Mesenteric fat pad (tissue), 1 donor: ENCODE measurements around the gene AFMID. TPM values are rescaled to one million over a fixed set of nuclear protein-coding genes. Genes with fewer than 3 reads are reported as not detected.
"Not testable (repeated sequence)": the region's sequence is repeated elsewhere in the genome, so short reads cannot be mapped to it uniquely, and the experiment has no call there.

ENCODE experiments used
- DNase-seq: peaks from one replicate; pipeline ENCODE4 v3.0.0-alpha.2; 2020; ENCODE audit warnings: low spot score
- long read RNA-seq: library from polyadenylated mRNA; unstranded; transcript quantifications from one replicate; pipeline ENCODE4 v2.0.0, GENCODE V29; 2020
- total RNA-seq: library from RNA; stranded (reverse); fragmentation: NEBNext Ultra II Directional; extraction: Animal tissue kit (Norgen Biotek cat#: 25700); gene quantifications from one replicate; pipeline ENCODE4 v1.2.1, GENCODE V29; 2021
- donor health status: DM: yes; HTN: yes; CAD: no.

AFMID gene
- 19.7 TPM for total RNA-seq
- long read RNA-seq, partial matches to known transcripts: 0 of 9 reads
- long read RNA-seq, other reads (novel, unspliced or antisense): 8 of 9 reads

GRCh38 chr17:78186692-78187595 lies at the start of gene AFMID, which contains the start of gene TK1:
Gene AFMID, plus strand, starts transcription at chr17:78187362. Its CDS starts 9 bp downstream, at chr17:78187371.
Gene TK1, minus strand, starts transcription at chr17:78187052. Its CDS starts 58 bp downstream, at chr17:78186994.
- peak; percentile 99 for DNase-seq

GRCh38 chr17:78137392-78138203 lies 49.6 kb upstream of the AFMID start:
- no peak for DNase-seq

- DNase-seq: no peak
Observed at GRCh38 chr17:78138204-78139060, 48.7 kb upstream of the AFMID start.

GRCh38 chr17:78139861-78140168 lies 47.3 kb upstream of the AFMID start:
- DNase-seq: not testable (repeated sequence)

GRCh38 chr17:78140169-78141051 lies 46.8 kb upstream of the AFMID start:
- peak; percentile 98 for DNase-seq

- no peak for DNase-seq
Observed at GRCh38 chr17:78141437-78142118, 45.6 kb upstream of the AFMID start.

- no peak for DNase-seq
Observed at GRCh38 chr17:78142119-78142861, 44.9 kb upstream of the AFMID start.

- no peak for DNase-seq
Observed at GRCh38 chr17:78143214-78144146, 43.7 kb upstream of the AFMID start.

- DNase-seq: no peak
Observed at GRCh38 chr17:78144147-78144719, 42.9 kb upstream of the AFMID start.

GRCh38 chr17:78144736-78145641 lies 42.2 kb upstream of the AFMID start:
- no peak for DNase-seq

GRCh38 chr17:78146471-78146869 lies 40.7 kb upstream of the AFMID start:
- DNase-seq: no peak

GRCh38 chr17:78146881-78147280 lies 40.3 kb upstream of the AFMID start:
- DNase-seq: no peak

GRCh38 chr17:78147315-78147998 lies 39.7 kb upstream of the AFMID start:
- DNase-seq: no peak

GRCh38 chr17:78148286-78149016 lies 38.7 kb upstream of the AFMID start:
- DNase-seq: no peak

- DNase-seq: no peak
Observed at GRCh38 chr17:78151514-78152008, 35.6 kb upstream of the AFMID start.
